NCI-H2196 (cell line): Measurements from ENCODE around the gene ADAMTSL2.

ENCODE experiments used
- DNase-seq: peaks from one replicate; lab custom pipeline; 2025; ENCODE audit not compliant: unreplicated experiment; lab: John Stamatoyannopoulos, UW

The ADAMTSL2 gene

GRCh38 chr9:133603135-133603927 lies 68.8 kb downstream of the ADAMTSL2 start:
- DNase-seq, result peak; percentile 45

GRCh38 chr9:133604214-133604613 lies 69.7 kb downstream of the ADAMTSL2 start:
- no peak for DNase-seq

GRCh38 chr9:133604856-133605255 lies 70.4 kb downstream of the ADAMTSL2 start:
- no peak for DNase-seq

GRCh38 chr9:133605446-133605845 lies 70.9 kb downstream of the ADAMTSL2 start:
- no peak for DNase-seq

- no peak for DNase-seq
Measured at GRCh38 chr9:133605856-133606707, 71.6 kb downstream of the ADAMTSL2 start.

GRCh38 chr9:133606708-133607025 lies 72.2 kb downstream of the ADAMTSL2 start:
- no peak for DNase-seq

GRCh38 chr9:133607381-133607780 lies 72.9 kb downstream of the ADAMTSL2 start:
- DNase-seq, result no peak

- no peak for DNase-seq
Measured at GRCh38 chr9:133607976-133608375, 73.5 kb downstream of the ADAMTSL2 start.

GRCh38 chr9:133608382-133608781 lies 73.9 kb downstream of the ADAMTSL2 start:
- no peak for DNase-seq

GRCh38 chr9:133608889-133609288 lies 74.4 kb downstream of the ADAMTSL2 start:
- no peak for DNase-seq

- DNase-seq, result peak; percentile 74
Measured at GRCh38 chr9:133609311-133610098, 75.0 kb downstream of the ADAMTSL2 start, which contains the start of gene FAM163B. Gene FAM163B, minus strand, starts transcription at chr9:133609389. Its CDS starts 29,166 bp downstream, at chr9:133580223.

- no peak for DNase-seq
Measured at GRCh38 chr9:133610845-133611244, 76.3 kb downstream of the ADAMTSL2 start.

GRCh38 chr9:133612051-133612450 lies 77.5 kb downstream of the ADAMTSL2 start:
- no peak for DNase-seq

GRCh38 chr9:133612816-133613215 lies 78.3 kb downstream of the ADAMTSL2 start:
- no peak for DNase-seq

GRCh38 chr9:133613432-133613831 lies 78.9 kb downstream of the ADAMTSL2 start:
- DNase-seq, result no peak

GRCh38 chr9:133614056-133614455 lies 79.6 kb downstream of the ADAMTSL2 start:
- DNase-seq, result no peak

GRCh38 chr9:133614678-133615077 lies 80.2 kb downstream of the ADAMTSL2 start:
- no peak for DNase-seq

GRCh38 chr9:133615186-133615585 lies 80.7 kb downstream of the ADAMTSL2 start:
- no peak for DNase-seq

GRCh38 chr9:133615606-133616188 lies 81.2 kb downstream of the ADAMTSL2 start:
- DNase-seq, result no peak

- no peak for DNase-seq
Measured at GRCh38 chr9:133616643-133617405, 82.3 kb downstream of the ADAMTSL2 start.
